Right lobe of liver (tissue), 6 donors: ENCODE data around the gene MLANA. TPM values are rescaled to one million over a fixed set of nuclear protein-coding genes. Genes with fewer than 3 reads are reported as not detected.
A peak's percentile ranks its signal among the peaks of the same experiment; 100 is the strongest.

ENCODE experiments used
- ATAC-seq, 4 donors: fragments of 200-7000 bp; cut with Tn5 transposase; one replicate each; pipeline ENCODE4 v1.9.1; 2020; ENCODE audit warnings: mild to moderate bottlenecking in 4 of 4, moderate library complexity in 4 of 4
- DNase-seq, 3 donors: peaks; one replicate each; pipeline ENCODE4 v3.0.0-alpha.2; 2020
- H3K27ac ChIP-seq, 3 donors: fragments of 200-600 bp; one replicate each; pipeline ENCODE4 v1.8.0; 2022
- H3K27me3 ChIP-seq, 2 donors: fragments of 200-600 bp; one replicate each; pipeline ENCODE4 v1.8.0; 2022
- H3K36me3 ChIP-seq, 4 donors: fragments of 200-600 bp; sonication (generic) in 1 of 4; one replicate each; pipeline versions ENCODE4 v1.5.1 to v1.8.0; 2017 to 2022; ENCODE audit warnings: control low read depth in 1 of 4
- H3K4me1 ChIP-seq, 4 donors: fragments of 200-600 bp; sonication (generic) in 1 of 4; one replicate each; pipeline versions ENCODE4 v1.5.1 to v1.8.0; 2017 to 2022; ENCODE audit warnings: control low read depth in 1 of 4
- H3K4me3 ChIP-seq, 3 donors: fragments of 200-600 bp; one replicate each; pipeline ENCODE4 v1.8.0; 2022
- H3K9me3 ChIP-seq, 4 donors: fragments of 200-600 bp; sonication (generic) in 1 of 4; one replicate each; pipeline versions ENCODE4 v1.5.1 to v1.8.0; 2017 to 2022; ENCODE audit warnings: control low read depth in 1 of 4
- POLR2A ChIP-seq: fragments of 450-650 bp; IDR thresholded peaks from one replicate; pipeline ENCODE4 v1.6.1; 2017; ENCODE audit warnings: antibody characterized with exemption, mild to moderate bottlenecking
- WGBS: methylation state at CpG from one replicate; pipeline ENCODE4 v1.1.6; 2018; ENCODE audit warnings: low coverage, low lambda C conversion rate; ENCODE audit not compliant: insufficient coverage; ENCODE audit errors: missing lambda C conversion rate; 5-methylcytosine and 5-hydroxymethylcytosine counted together
- intact Hi-C, 2 donors: fragments of 100-400 bp; cut with DNase I; formaldehyde crosslinking; loops; one replicate each; pipeline versions ENCODE4 v1.11.2 to v1.14.1; 2022
- total RNA-seq, 6 experiments: library from RNA; depleted of rRNA in 2 of 6; stranded (reverse); fragments of >200 nt in 2 of 6; fragmentation: NEBNext Ultra II Directional in 3 of 6; extraction: Animal tissue kit (Norgen Biotek cat#: 25700) in 3 of 6; gene quantifications; one replicate each; pipeline versions ENCODE4 v1.1.0 to v1.2.4, GENCODE V29; 2016 to 2023
- TF ChIP-seq, protein P1 (sequence below), 4 donors: fragments of 200-600 bp in 3 of 4; fragments of 450-650 bp in 1 of 4; IDR thresholded peaks; one replicate each; pipeline versions ENCODE4 v1.5.1 to v1.8.0; 2016 to 2022; ENCODE audit warnings: antibody characterized with exemption in 4 of 4, mild to moderate bottlenecking in 2 of 4
- donor health status: DM: no; HTN: yes; CAD: no.
- donor health status: DM: no; HTN: no; CAD: no.
- donor health status: DM: no; HTN: no; CAD: no.
- donor health status: DM: no; HTN: yes; CAD: no.
- donor health status: DM: no; HTN: yes; CAD: no.

MLANA gene
- total RNA-seq, 6 experiments from 2014 or later = not detected

DNA sequence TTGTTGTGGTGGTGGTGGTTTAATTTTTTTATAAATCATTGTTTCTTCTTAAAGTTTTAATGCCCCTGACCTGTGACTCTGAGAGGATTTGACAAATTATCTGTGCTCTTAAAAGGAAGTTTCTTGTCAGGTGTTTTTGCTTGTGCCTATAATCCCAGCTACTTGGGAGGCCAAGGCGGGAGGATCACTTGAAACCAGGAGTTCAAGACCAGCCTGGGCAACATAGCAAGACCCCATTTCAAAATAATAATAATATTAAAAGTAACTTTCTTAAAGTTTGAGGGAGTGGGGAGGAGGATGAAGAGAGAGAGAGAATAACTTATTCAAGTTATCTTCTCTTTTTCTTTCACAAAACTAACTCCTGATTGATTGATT is 45.5 kb upstream of the MLANA start:
- intact Hi-C loops = no loop called here
- TF ChIP-seq POLR2A = no peak
- Histone ChIP-seq H3K9me3 (no peaks in the 10 kb centered on the region), H3K4me1 (no peaks in the 10 kb centered on the region), H3K36me3 (no peaks in the 10 kb centered on the region), H3K4me3 (no peak overlapping the region), H3K27me3 (no peaks in the 10 kb centered on the region), H3K27ac (no peak overlapping the region)
- 36% methylated on average over 1 of the region's 1 CpG for WGBS
- no peak for DNase-seq
- ATAC-seq = no peak

DNA sequence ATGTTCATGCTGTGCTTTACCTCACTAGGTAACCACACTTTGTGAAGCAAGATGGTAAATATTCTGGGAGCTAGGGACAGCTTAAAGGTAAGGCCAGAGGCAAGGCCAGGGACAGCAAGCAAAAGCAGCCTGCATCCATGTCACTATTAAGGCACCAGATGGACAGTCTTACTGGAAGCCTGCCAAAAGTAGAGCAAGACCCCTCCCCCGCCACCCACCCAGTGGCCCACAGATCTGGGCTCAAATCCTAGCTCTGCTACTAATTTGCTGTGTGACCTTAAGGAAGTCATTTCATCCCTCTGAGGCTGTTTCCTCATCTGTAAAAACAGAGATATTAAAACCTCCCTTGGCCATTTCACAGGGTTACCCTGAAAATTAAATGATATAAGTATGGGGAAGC is 44.6 kb upstream of the MLANA start:
- H3K27me3 ChIP-seq = no peaks in the 10 kb centered on the region
- H3K27ac ChIP-seq = no peak overlapping the region
- no peak for TF ChIP-seq POLR2A
- TF ChIP-seq, protein P1, sequence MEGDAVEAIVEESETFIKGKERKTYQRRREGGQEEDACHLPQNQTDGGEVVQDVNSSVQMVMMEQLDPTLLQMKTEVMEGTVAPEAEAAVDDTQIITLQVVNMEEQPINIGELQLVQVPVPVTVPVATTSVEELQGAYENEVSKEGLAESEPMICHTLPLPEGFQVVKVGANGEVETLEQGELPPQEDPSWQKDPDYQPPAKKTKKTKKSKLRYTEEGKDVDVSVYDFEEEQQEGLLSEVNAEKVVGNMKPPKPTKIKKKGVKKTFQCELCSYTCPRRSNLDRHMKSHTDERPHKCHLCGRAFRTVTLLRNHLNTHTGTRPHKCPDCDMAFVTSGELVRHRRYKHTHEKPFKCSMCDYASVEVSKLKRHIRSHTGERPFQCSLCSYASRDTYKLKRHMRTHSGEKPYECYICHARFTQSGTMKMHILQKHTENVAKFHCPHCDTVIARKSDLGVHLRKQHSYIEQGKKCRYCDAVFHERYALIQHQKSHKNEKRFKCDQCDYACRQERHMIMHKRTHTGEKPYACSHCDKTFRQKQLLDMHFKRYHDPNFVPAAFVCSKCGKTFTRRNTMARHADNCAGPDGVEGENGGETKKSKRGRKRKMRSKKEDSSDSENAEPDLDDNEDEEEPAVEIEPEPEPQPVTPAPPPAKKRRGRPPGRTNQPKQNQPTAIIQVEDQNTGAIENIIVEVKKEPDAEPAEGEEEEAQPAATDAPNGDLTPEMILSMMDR (IDR thresholded peaks at IDR 0.05) = no peak
- no peaks in the 10 kb centered on the region for H3K9me3 ChIP-seq
- ATAC-seq (no peak), DNase-seq (no peak)
- H3K4me3 ChIP-seq = no peak overlapping the region
- intact Hi-C loops = no loop called here
- no CpG with 5 or more reads among the region's 1 CpG for WGBS
- H3K4me1 ChIP-seq = no peaks in the 10 kb centered on the region
- H3K36me3 ChIP-seq = no peaks in the 10 kb centered on the region

DNA sequence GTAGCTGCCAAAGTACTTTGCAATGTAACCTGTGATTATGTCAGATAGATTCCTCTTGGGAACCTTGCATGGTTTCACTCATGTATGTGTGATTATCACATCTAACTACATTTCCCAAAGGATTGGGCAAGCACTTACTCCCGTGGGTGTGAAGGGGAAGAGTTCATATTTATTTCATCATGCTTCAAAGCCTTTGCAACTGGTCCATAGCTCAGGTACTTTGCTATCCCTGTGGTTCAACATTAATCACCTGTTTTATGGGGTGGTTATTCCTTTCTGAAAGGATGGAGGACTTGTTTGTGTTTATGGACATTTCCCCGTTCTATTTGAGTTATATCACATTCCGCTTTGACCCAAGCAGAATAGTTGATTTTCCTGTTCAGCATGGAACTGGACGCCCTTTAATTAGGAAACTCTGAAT is 44.2 kb upstream of the MLANA start:
- H3K4me3 ChIP-seq = no peak overlapping the region
- H3K27ac ChIP-seq = no peak overlapping the region
- H3K36me3 ChIP-seq = no peaks in the 10 kb centered on the region
- TF ChIP-seq, protein P1 (IDR thresholded peaks at IDR 0.05) = no peak
- TF ChIP-seq POLR2A = no peak
- H3K9me3 ChIP-seq = no peaks in the 10 kb centered on the region
- no peaks in the 10 kb centered on the region for H3K27me3 ChIP-seq
- no peaks in the 10 kb centered on the region for H3K4me1 ChIP-seq
- intact Hi-C loops = no loop called here
- DNase-seq = no peak
- ATAC-seq = peak in 2 of 4 donors; percentile 33 to 85
- 61% methylated on average over 3 of the region's 4 CpGs for WGBS

DNA sequence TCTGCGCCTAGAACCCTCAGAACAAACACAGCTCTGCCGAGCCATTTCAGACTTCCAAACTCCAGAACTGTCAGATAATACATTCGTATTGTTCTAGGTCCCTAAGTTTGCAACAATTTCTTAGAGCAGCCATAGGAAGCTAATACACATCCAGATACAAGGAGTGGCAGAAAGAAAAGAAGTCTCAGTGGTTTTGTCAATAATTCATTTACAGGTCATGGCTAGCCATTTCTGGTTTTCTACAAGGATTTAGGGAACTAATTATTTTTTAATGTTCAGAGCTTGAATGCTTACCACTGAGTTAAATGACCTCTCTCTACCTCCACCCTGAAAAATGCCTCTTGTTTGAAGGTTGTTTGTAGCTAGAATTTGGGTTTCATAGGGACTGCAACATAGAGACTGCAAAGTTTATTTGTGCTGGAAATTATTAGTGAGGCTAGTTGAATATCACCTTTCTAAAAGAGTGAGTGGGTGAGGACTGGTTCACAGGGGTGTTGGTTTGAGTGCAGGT is 42.3 kb upstream of the MLANA start:
- intact Hi-C loops = no loop called here
- no peaks in the 10 kb centered on the region for H3K27me3 ChIP-seq
- 81% methylated on average over 3 of the region's 3 CpGs for WGBS
- no peaks in the 10 kb centered on the region for H3K36me3 ChIP-seq
- H3K4me1 ChIP-seq = no peaks in the 10 kb centered on the region
- no peak overlapping the region for H3K27ac ChIP-seq
- ATAC-seq = no peak
- no peak for TF ChIP-seq POLR2A
- TF ChIP-seq, protein P1 (IDR thresholded peaks at IDR 0.05) = no peak
- no peaks in the 10 kb centered on the region for H3K9me3 ChIP-seq
- no peak for DNase-seq
- no peak overlapping the region for H3K4me3 ChIP-seq

DNA sequence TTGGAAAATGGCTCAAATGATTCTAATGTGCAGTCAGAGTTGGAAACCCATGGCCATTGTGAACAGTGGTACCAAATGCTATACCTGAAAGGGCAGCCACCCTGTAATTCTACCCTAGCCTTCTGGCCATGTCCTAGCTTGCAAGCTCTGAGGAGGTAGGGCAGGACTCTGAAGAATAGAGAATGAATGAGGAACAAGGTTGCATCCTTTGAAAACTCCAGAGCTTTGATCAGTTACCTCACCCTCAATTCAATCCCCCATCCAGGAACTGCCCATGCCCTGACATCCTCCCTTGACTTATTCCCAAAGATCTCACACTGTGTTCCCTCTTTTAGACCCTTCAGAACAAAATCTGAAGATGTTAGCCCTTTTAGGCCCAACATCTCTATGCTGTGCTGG is 40.0 kb upstream of the MLANA start:
- H3K4me1 ChIP-seq = no peaks in the 10 kb centered on the region
- H3K36me3 ChIP-seq = no peaks in the 10 kb centered on the region
- H3K4me3 ChIP-seq = no peak overlapping the region
- intact Hi-C loops = no loop called here
- TF ChIP-seq POLR2A = no peak
- TF ChIP-seq, protein P1 (IDR thresholded peaks at IDR 0.05) = no peak
- DNase-seq (no peak), ATAC-seq (no peak)
- H3K9me3 ChIP-seq = no peaks in the 10 kb centered on the region
- H3K27me3 ChIP-seq = no peaks in the 10 kb centered on the region
- H3K27ac ChIP-seq = no peak overlapping the region
